ENCODE data around the gene ZNF385B.

DNA sequence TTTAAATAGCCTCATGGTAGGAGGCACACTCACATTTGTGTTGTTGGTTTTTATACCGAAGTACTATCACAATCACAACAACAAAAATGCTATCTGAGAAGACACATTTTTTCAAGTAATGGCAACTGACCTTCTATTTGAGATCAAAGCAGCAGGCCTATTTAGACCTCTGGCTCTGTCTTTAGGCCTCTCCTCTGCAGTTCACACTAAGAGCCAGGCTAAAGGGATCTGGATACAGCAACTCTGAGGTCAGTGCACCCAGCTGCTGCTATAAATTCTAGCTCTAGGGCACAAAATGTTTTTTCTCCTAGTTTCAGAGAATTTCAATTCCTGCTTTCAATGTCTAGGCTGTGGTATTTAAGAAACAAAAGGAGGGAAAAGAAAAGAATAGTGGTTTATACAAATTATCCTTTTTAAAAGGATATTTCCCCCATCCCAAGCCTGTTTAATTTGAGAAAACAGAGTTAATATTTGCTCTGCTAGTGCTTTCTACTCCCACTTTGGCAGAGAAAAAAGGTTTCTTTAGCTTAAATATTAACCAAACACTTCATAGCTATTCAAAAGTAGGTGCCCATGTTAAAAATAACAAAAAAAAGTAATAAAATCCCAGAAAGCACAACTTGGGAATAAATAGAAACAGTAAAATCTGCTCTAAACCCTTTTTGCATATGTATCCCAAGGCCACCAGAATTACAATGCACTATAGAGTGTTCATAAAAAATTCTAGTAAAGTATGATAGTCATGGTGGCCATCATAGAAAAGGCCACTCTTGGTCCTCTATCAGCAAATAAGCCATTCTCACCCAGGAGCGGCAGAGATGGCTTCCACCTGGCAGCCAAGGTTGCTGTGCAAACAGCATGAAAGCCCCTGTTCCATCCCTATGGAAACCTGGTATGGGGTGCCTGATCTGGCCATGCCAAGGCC is 303.1 kb downstream of the ZNF385B start:
- TF ChIP-seq CTCF (IDR thresholded peaks at IDR 0.05; ENCODE audit: insufficient read depth, low read length, poor library complexity, severe bottlenecking) (no peak), EZH2phosphoT487 (conservative IDR thresholded peaks at IDR 0.05; ENCODE audit: low read length) (no peak)
